Tibial artery (tissue), 4 donors: ENCODE data around the gene DEFB113.

Experiments
- DNase-seq, 2 donors: peaks; one replicate each; pipeline ENCODE4 v3.0.0-alpha.2; 2019
- H3K27ac ChIP-seq, 2 donors: fragments of 200-600 bp; sonication (generic) in 1 of 2; 1 replicate in 1 of 2; 2 replicates in 1 of 2; pipeline ENCODE4 v1.5.1; 2018 to 2019; ENCODE audit warnings: mild to moderate bottlenecking in 1 of 2
- H3K27me3 ChIP-seq, 2 donors: fragments of 200-600 bp; sonication (generic) in 1 of 2; one replicate each; pipeline versions ENCODE4 v1.5.1 to v1.6.0; 2016 to 2019
- H3K36me3 ChIP-seq, 3 donors: fragments of 200-600 bp; sonication (generic) in 2 of 3; one replicate each; pipeline ENCODE4 v1.5.1; 2016 to 2019; ENCODE audit warnings: mild to moderate bottlenecking in 2 of 3
- H3K4me1 ChIP-seq, 4 donors: fragments of 200-600 bp; sonication (generic) in 2 of 4; 1 replicate in 3 of 4; 2 replicates in 1 of 4; pipeline ENCODE4 v1.5.1; 2016 to 2019
- H3K4me3 ChIP-seq, 2 donors: fragments of 200-600 bp; sonication (generic) in 1 of 2; 1 replicate in 1 of 2; 2 replicates in 1 of 2; pipeline ENCODE4 v1.5.1; 2018 to 2019; ENCODE audit warnings: mild to moderate bottlenecking in 2 of 2
- H3K9me3 ChIP-seq, 3 donors: fragments of 200-600 bp; sonication (generic) in 1 of 3; one replicate each; pipeline ENCODE4 v1.5.1; 2016 to 2019
- intact Hi-C: fragments of 100-400 bp; cut with DNase I; formaldehyde crosslinking; loops from one replicate; pipeline ENCODE4 v1.15.0; 2023; ENCODE audit warnings: low total_unique reads
- TF ChIP-seq, protein P1 (sequence below), 2 experiments: fragments of 200-600 bp in 1 of 2; fragments of 450-650 bp in 1 of 2; IDR thresholded peaks; one replicate each; pipeline ENCODE4 v1.5.1; 2017 to 2019; ENCODE audit warnings: antibody characterized with exemption in 2 of 2, mild to moderate bottlenecking in 1 of 2, moderate library complexity in 1 of 2

DEFB113 gene

DNA sequence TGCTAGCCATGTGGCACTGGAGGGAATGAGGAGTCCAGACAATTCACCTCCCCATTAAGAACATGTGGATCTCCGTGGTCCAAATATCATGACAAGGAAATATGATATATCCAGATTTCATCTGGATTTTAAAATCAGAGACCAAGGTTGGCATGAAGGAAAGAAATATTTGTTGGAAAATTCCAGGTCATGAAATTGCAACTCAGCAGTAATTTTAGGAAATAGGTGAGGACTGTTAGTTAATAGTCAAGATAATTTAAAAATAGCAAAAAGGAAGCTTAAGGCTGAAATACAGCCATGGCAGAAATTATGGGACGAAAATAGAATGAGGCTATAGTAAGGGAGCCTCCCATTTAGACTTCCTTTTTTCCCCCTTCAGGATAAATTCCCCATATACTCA is 32.4 kb downstream of the DEFB113 start:
- Histone ChIP-seq H3K27me3 (no peaks in the 10 kb centered on the region), H3K36me3 (no peaks in the 10 kb centered on the region), H3K27ac (no peak overlapping the region), H3K9me3 (no peaks in the 10 kb centered on the region), H3K4me1 (no peaks in the 10 kb centered on the region), H3K4me3 (no peak overlapping the region)
- intact Hi-C loops = no loop called here
- DNase-seq = no peak
- TF ChIP-seq, protein P1, sequence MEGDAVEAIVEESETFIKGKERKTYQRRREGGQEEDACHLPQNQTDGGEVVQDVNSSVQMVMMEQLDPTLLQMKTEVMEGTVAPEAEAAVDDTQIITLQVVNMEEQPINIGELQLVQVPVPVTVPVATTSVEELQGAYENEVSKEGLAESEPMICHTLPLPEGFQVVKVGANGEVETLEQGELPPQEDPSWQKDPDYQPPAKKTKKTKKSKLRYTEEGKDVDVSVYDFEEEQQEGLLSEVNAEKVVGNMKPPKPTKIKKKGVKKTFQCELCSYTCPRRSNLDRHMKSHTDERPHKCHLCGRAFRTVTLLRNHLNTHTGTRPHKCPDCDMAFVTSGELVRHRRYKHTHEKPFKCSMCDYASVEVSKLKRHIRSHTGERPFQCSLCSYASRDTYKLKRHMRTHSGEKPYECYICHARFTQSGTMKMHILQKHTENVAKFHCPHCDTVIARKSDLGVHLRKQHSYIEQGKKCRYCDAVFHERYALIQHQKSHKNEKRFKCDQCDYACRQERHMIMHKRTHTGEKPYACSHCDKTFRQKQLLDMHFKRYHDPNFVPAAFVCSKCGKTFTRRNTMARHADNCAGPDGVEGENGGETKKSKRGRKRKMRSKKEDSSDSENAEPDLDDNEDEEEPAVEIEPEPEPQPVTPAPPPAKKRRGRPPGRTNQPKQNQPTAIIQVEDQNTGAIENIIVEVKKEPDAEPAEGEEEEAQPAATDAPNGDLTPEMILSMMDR (IDR thresholded peaks at IDR 0.05) = no peak

DNA sequence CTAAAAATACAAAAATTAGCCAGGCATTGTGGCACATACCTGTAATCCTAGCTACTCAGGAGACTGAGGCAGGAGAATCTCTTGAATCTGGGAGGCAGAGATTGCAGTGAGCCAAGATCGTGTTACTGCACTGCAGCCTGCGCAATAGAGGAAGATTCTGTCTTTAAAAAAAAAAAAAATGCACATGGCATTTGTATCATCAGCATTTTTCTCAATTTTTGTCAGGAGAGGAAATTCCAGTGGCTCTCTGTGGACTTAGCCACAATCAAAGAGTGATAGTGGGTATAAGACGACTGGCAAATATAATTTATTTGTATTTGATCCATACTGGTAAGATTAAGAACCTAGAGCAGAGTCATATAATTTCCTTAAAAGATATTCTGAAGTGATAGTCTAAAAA is 34.0 kb downstream of the DEFB113 start:
- Histone ChIP-seq H3K36me3 (no peaks in the 10 kb centered on the region), H3K27me3 (no peaks in the 10 kb centered on the region), H3K4me3 (no peak overlapping the region), H3K4me1 (no peaks in the 10 kb centered on the region), H3K27ac (no peak overlapping the region), H3K9me3 (no peaks in the 10 kb centered on the region)
- TF ChIP-seq, protein P1 (IDR thresholded peaks at IDR 0.05) = no peak
- intact Hi-C loops = no loop called here
- no peak for DNase-seq

DNA sequence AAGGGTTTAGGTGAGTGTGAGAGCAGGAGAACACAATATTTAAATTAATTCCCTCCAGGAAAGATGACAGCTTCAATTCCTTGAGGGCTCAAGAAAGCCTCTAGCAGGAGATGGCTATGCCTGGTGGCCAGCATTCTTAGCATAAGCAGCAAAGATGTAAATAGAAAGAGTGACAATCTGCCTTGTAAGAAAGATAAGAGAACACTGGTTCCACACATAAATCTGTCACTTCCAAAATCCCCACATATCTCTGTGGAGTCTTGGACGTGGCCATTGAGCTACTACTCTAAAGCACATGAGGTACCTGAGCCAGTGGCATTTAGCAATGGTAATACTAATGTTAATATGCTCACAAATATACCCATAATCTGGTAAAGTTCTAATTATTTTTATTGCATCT is 34.7 kb downstream of the DEFB113 start:
- Histone ChIP-seq H3K4me3 (no peak overlapping the region), H3K4me1 (no peaks in the 10 kb centered on the region), H3K27me3 (no peaks in the 10 kb centered on the region), H3K27ac (no peak overlapping the region), H3K9me3 (no peaks in the 10 kb centered on the region), H3K36me3 (no peaks in the 10 kb centered on the region)
- no peak for DNase-seq
- TF ChIP-seq, protein P1 (IDR thresholded peaks at IDR 0.05) = no peak
- intact Hi-C loops = no loop called here

DNA sequence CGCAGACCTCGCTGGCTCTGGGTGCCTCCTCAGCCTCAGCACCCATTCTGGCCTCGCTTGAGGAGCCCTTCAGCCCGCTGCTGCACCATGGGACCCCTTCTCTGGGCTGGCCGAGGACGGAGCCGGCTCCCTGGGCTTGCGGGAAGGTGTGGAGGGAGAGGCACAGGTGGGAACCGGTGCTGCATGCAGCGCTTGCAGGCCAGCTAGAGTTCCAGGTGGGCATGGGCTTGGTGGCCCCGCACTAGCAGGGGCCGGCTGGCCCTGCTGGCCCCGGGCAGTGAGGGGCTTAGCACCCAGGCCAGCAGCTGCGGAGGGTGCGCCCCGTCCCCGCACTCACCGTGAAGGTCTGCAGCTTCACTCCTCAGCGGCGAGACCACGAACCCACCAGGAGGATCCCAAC is 35.9 kb downstream of the DEFB113 start:
- TF ChIP-seq, protein P1 (IDR thresholded peaks at IDR 0.05) = no peak
- H3K4me3 ChIP-seq = no peak overlapping the region
- no peaks in the 10 kb centered on the region for H3K9me3 ChIP-seq
- H3K27ac ChIP-seq = no peak overlapping the region
- DNase-seq = no peak
- H3K27me3 ChIP-seq = no peaks in the 10 kb centered on the region
- intact Hi-C loops = no loop called here
- H3K36me3 ChIP-seq = no peaks in the 10 kb centered on the region
- no peaks in the 10 kb centered on the region for H3K4me1 ChIP-seq

- intact Hi-C loops = no loop called here
- TF ChIP-seq, protein P1 (IDR thresholded peaks at IDR 0.05) = no peak
- DNase-seq = no peak
- Histone ChIP-seq H3K36me3 (no peaks in the 10 kb centered on the region), H3K27me3 (no peaks in the 10 kb centered on the region), H3K9me3 (no peaks in the 10 kb centered on the region), H3K4me3 (no peak overlapping the region), H3K27ac (no peak overlapping the region), H3K4me1 (no peaks in the 10 kb centered on the region)
These were observed 40.1 kb downstream of the DEFB113 start for GRCh38 chr6:49929340-49929739.

- Histone ChIP-seq H3K4me1 (no peaks in the 10 kb centered on the region), H3K27ac (no peak overlapping the region), H3K4me3 (no peak overlapping the region), H3K9me3 (no peaks in the 10 kb centered on the region), H3K27me3 (no peaks in the 10 kb centered on the region), H3K36me3 (no peaks in the 10 kb centered on the region)
- intact Hi-C loops = no loop called here
- TF ChIP-seq, protein P1 (IDR thresholded peaks at IDR 0.05) = no peak
- DNase-seq = no peak
These were observed 45.6 kb downstream of the DEFB113 start for GRCh38 chr6:49923826-49924225.
